IPS-18c (cell line): ENCODE measurements around the gene L3MBTL1.
"Not testable (repeated sequence)": the region's sequence is repeated elsewhere in the genome, so short reads cannot be mapped to it uniquely, and the experiment has no call there.

Experiments used
- H3K4me3 ChIP-seq: 2 replicates; pipeline ENCODE4 v1.7.0; 2013; ENCODE audit warnings: low read depth, mild to moderate bottlenecking, low read length, moderate library complexity; ENCODE audit not compliant: insufficient read depth
- H3K9me3 ChIP-seq: one replicate; pipeline ENCODE4 v1.6.1; 2013; ENCODE audit warnings: mild to moderate bottlenecking, low read length, moderate library complexity; ENCODE audit not compliant: control insufficient read depth, insufficient read depth

L3MBTL1 gene

DNA sequence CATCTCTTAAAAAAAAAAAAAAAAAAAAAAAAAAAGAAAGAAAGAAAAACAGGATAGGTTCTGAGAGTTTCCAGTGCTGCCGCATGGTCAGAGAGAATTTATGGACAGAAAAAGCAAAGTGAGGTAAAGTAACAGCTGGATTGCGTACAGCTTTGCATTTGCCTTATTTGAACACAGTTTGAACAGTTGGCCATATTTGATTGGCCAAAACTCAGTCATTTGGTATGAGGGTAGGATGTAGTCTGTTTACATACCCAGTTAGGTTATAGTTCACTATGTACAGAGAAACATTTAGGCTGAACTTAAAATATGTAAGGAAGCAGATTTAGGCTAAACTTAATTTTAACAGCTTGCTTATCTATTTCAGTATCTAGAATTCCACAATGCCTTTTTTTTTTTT, 17.5 kb upstream of the L3MBTL1 start:
- peaks cover 4% of the 10 kb centered on the region for H3K9me3 ChIP-seq
- no peak overlapping the region for H3K4me3 ChIP-seq

DNA sequence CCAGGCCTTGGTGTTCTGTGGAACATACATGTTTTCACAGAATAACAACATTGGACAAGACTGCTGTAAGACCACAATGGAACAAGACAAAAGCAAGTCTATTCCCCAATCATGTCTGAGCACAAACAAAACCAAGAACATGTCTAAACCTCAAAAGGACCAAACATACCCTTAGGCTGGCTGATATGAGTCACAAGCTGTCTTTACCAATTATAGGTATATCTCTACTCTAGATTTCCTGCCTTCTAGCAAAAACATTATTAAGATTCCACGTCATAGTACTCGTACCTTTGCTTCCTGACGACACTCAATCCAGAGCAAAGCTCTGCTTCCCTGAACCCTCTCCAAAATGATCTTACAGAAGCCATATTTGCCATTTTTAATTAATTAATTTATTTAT, 15.4 kb upstream of the L3MBTL1 start:
- H3K9me3 ChIP-seq: peaks cover 2% of the 10 kb centered on the region
- no peak overlapping the region for H3K4me3 ChIP-seq

GRCh38 chr20:43495388-43495787, 12.1 kb upstream of the L3MBTL1 start:
- H3K4me3 ChIP-seq: no peak overlapping the region
- no peaks in the 10 kb centered on the region for H3K9me3 ChIP-seq

DNA sequence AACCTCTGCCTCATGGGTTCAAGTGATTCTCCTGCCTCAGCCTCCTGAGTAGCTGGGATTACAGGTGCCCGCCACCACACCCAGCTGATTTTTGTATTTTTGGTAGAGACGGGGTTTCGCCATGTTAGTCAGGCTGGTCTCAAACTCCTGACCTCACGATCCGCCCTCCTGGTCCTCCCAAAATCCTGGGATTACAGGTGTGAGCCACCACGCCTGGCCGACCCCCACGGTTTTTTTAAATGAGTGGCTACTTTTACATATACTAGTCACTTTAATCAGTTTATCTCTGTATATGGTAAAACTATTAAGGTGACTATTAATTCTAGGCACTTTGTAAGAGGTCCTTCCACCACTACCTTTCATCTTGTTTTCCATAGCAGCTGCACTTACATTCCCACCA, 5.5 kb upstream of the L3MBTL1 start:
- H3K4me3 ChIP-seq, H3K9me3 ChIP-seq: not testable (repeated sequence)

- peaks cover 3% of the 10 kb centered on the region for H3K9me3 ChIP-seq
- no peak overlapping the region for H3K4me3 ChIP-seq
Measured at GRCh38 chr20:43506238-43506637, 1.3 kb upstream of the L3MBTL1 start.

DNA sequence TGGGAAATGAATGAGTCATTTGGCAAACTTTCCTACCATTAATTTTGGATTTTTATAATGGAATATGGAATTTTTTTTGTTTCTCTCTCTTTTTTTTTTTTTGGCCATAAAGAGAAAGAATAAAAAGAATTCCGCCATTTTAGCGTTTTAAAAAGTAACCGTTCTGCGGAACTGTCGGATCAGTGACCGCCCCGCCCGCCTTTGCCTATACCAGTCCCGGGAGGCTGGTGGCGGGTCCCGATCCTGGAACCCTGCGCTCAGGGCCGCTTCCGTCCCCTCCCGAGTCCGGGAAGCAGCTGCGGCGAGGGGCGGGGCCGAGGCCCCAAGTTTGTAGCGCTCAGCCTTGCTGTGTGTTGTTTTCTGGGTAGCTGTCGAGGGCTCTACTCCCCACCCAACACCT, 609 bp downstream of the L3MBTL1 start:
- H3K9me3 ChIP-seq: peaks cover 3% of the 10 kb centered on the region

DNA sequence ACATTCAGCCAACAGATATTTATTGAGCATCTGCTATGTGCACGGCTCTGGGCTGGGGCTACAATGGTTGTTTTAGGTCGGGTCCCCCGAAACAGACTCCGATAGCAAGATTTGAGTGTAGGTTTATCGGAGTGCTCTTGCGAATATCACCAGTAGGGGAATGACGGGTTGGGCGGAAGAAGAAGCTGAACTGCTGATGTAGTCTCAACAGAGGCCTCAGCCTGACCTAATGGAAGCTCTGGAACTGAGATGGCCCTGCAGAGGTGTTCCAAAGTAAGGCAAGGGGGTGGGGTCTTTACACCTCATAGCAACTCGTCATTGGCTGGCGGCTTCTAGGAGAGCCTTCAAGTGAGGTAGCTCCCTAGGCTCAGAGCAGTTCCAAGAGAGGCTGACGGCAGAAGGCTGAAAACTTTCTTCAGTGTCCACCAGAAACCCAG, 1.1 kb downstream of the L3MBTL1 start:
- peaks cover 3% of the 10 kb centered on the region for H3K9me3 ChIP-seq
- H3K4me3 ChIP-seq: peak overlapping the region; percentile 80; the same call in 1 of the 2 replicates

More for the DNA sequence above, 609 bp downstream of the L3MBTL1 start:
- H3K4me3 ChIP-seq: peak overlapping the region; percentile 80; the same call in 1 of the 2 replicates

DNA sequence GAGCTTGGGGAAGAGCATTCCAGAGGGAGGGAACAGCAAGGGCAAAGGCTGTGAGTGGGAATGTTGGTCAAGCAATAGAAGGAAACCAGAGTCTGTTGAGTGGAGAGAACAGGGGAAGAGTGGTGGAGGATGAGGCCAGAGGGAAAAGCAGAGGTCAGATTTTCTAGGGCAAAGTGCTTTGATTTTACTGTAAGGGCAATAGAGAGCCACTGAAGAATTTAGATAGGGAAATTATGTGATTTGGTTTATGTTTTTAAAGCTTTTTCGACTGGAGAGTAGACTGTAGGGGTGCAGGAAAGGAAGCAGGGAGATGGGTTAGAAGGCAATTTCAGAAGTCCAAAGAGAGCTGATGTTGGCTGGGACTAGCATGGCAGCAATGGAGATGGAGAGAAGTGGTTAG, 4.4 kb downstream of the L3MBTL1 start:
- H3K4me3 ChIP-seq: no peak overlapping the region

GRCh38 chr20:43513372-43513930, 6.0 kb downstream of the L3MBTL1 start:
- no peaks in the 10 kb centered on the region for H3K9me3 ChIP-seq
- H3K4me3 ChIP-seq: no peak overlapping the region

More for the DNA sequence above, 4.4 kb downstream of the L3MBTL1 start:
- peaks cover 3% of the 10 kb centered on the region for H3K9me3 ChIP-seq

- no peaks in the 10 kb centered on the region for H3K9me3 ChIP-seq
- no peak overlapping the region for H3K4me3 ChIP-seq
Measured at GRCh38 chr20:43513931-43514647, 6.6 kb downstream of the L3MBTL1 start.

- Histone ChIP-seq H3K9me3 (no peaks in the 10 kb centered on the region), H3K4me3 (no peak overlapping the region)
Measured at GRCh38 chr20:43514648-43514999, 7.1 kb downstream of the L3MBTL1 start.

- Histone ChIP-seq H3K9me3 (no peaks in the 10 kb centered on the region), H3K4me3 (no peak overlapping the region)
Measured at GRCh38 chr20:43515628-43516027, 8.1 kb downstream of the L3MBTL1 start.

- no peak overlapping the region for H3K4me3 ChIP-seq
- no peaks in the 10 kb centered on the region for H3K9me3 ChIP-seq
Measured at GRCh38 chr20:43516251-43516824, 8.8 kb downstream of the L3MBTL1 start.

GRCh38 chr20:43520074-43520630, 12.7 kb downstream of the L3MBTL1 start:
- H3K9me3 ChIP-seq: no peaks in the 10 kb centered on the region
- no peak overlapping the region for H3K4me3 ChIP-seq

DNA sequence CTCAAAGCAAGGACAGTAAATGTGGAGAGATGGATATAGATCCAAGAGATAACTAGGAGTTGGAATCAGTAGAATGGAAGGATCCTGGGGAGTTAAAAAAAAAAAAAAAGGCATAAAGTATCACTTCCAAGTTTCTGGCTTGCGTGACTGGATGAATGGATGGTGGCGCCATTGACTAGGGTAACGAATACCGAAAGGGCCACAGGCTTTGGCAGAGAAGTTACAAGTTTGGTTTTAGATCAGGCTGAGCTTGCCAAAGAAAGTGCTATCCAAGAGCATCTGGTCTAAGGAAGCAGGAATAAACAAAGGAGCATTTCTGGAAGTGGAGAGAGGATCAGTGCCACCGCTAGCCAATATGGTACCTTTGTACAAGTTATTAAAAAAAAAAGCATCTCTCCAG, 17.5 kb downstream of the L3MBTL1 start:
- no peaks in the 10 kb centered on the region for H3K9me3 ChIP-seq
- H3K4me3 ChIP-seq: no peak overlapping the region

DNA sequence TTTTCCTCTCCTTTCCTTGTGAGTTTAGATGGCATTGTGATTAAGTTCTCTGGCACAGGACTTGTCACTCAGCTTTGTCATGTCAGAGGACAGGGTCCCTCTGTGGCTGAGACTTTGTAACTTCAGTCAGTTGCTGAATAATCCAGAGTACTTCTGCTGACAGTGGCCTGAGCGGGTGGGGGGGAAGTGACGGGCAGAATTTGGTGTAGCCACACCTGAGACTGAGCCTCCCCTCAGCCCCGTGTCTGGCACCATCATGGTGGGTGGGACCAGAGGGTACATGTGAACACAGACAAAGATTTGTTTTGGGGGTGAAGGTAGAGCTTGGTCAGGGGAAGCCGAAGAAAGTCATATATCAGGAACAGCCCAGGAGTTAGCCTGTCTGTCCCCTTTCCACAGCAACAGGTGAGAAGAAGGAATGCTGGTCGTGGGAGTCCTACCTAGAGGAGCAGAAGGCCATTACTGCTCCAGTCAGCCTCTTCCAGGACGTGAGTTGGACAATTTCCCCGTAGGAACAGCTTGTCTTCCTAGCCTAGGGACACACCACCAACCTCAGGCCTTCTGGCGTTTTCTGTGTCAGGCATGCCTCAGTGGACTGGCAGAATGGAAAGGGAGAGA, 20.9 kb downstream of the L3MBTL1 start:
- Histone ChIP-seq H3K9me3 (no peaks in the 10 kb centered on the region), H3K4me3 (no peak overlapping the region)

GRCh38 chr20:43529051-43529450, 21.6 kb downstream of the L3MBTL1 start:
- Histone ChIP-seq H3K9me3 (no peaks in the 10 kb centered on the region), H3K4me3 (no peak overlapping the region)
